ENCODE measurements around the gene ZNF184.

DNA sequence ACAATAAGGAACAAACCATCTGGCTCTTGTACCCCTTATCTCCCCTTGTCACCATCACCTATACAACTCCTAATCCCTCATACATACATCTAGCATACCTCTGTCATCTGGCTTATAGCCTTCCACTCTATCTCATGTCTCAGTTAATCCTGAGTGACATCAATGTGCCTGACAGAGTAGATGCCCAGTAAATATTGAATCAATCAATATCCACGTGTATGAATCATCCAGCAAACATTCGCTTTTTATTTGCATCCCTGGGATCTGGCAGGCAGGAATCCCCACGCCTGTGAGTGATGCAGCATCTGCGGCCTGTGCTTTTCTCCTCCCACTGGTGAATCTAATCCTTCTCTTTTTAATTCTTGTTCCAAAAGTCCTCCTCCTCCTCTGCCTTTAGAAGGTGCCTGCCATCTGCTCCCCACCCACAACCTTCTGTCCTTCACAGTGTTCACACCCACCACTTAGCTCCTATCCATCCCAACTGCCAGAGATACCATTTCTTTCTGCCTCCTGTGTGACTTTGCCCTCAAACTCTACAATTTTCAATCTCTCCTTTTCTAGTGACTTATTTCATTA lies 46.8 kb downstream of the ZNF184 start:
- TF ChIP-seq, protein P1, sequence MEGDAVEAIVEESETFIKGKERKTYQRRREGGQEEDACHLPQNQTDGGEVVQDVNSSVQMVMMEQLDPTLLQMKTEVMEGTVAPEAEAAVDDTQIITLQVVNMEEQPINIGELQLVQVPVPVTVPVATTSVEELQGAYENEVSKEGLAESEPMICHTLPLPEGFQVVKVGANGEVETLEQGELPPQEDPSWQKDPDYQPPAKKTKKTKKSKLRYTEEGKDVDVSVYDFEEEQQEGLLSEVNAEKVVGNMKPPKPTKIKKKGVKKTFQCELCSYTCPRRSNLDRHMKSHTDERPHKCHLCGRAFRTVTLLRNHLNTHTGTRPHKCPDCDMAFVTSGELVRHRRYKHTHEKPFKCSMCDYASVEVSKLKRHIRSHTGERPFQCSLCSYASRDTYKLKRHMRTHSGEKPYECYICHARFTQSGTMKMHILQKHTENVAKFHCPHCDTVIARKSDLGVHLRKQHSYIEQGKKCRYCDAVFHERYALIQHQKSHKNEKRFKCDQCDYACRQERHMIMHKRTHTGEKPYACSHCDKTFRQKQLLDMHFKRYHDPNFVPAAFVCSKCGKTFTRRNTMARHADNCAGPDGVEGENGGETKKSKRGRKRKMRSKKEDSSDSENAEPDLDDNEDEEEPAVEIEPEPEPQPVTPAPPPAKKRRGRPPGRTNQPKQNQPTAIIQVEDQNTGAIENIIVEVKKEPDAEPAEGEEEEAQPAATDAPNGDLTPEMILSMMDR (conservative IDR thresholded peaks at IDR 0.05 in 1 of 2, IDR thresholded peaks at IDR 0.05 in 1 of 2; ENCODE audit: low read depth in 1 of 2, low read length in 2 of 2): no peak
- TF ChIP-seq EZH2 (IDR thresholded peaks at IDR 0.05; ENCODE audit: low read length, missing control alignments): no peak
